IMR-90 (cell line): ENCODE results near the gene SDHA.
"Not testable (repeated sequence)": the region's sequence is repeated elsewhere in the genome, so short reads cannot be mapped to it uniquely, and the experiment has no call there.

Experiments used
- BHLHE40 ChIP-seq: fragments of 150-350 bp; IDR thresholded peaks from 2 replicates; pipeline ENCODE4 v1.6.1; 2016; ENCODE audit warnings: mild to moderate bottlenecking, low read depth, low read length
- CEBPB ChIP-seq: IDR thresholded peaks from 2 replicates; pipeline ENCODE4 v1.6.1; 2012; ENCODE audit warnings: low read depth, low read length, improper control_type of control experiment
- MAFK ChIP-seq: IDR thresholded peaks from 2 replicates; pipeline ENCODE4 v1.6.1; 2012; ENCODE audit warnings: low read depth, low read length, improper control_type of control experiment
- MXI1 ChIP-seq: IDR thresholded peaks from 2 replicates; pipeline ENCODE4 v1.6.1; 2012; ENCODE audit warnings: low read depth, mild to moderate bottlenecking, low read length, moderate library complexity, borderline replicate concordance
- POLR2A ChIP-seq: IDR thresholded peaks from 2 replicates; pipeline ENCODE4 v1.6.1; 2012; ENCODE audit warnings: mild to moderate bottlenecking, low read depth, low read length
- RAD21 ChIP-seq: IDR thresholded peaks from 2 replicates; pipeline ENCODE4 v1.6.1; 2012; ENCODE audit warnings: low read length, improper control_type of control experiment
- RCOR1 ChIP-seq: IDR thresholded peaks from 2 replicates; pipeline ENCODE4 v1.6.1; 2012; ENCODE audit warnings: mild to moderate bottlenecking, low read length, improper control_type of control experiment; ENCODE audit not compliant: insufficient replicate concordance
- SMC3 ChIP-seq: fragments of 150-350 bp; IDR thresholded peaks from 2 replicates; pipeline ENCODE4 v1.6.1; 2016; ENCODE audit warnings: low read depth, mild to moderate bottlenecking, antibody characterized with exemption, low read length, moderate library complexity
- TF ChIP-seq, protein P1 (sequence below): conservative IDR thresholded peaks from 2 replicates; pipeline ENCODE4 v1.5.1; 2012; ENCODE audit warnings: mild to moderate bottlenecking, low read depth, low read length, improper control_type of control experiment
- TF ChIP-seq, protein P2 (sequence below): fragments of 150-350 bp; IDR thresholded peaks from 2 replicates; pipeline ENCODE4 v1.6.1; 2017; ENCODE audit warnings: mild to moderate bottlenecking, antibody characterized with exemption, low read length, low read depth

DNA sequence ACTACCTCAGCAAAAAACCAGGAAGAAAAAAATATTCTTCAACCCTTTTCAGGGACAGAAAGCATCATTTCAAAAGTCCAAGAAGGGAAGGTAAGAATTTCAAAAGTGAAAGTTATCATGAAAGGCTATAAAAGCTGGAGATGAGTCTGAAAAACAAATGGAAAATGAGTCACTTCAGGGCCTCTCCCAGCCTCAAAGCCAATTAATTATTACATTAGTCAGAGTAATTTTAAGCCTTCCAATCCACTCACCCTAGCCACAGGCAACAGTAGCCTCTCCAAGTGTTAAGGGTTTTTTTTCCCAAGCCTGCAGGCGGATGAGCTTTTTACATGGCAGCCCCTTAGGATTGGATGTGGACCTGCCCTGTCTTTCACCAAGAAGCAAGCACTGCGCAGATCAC lies 2.9 kb upstream of the SDHA start:
- TF ChIP-seq SMC3, RCOR1, POLR2A, BHLHE40, MXI1, CEBPB, RAD21, MAFK: not testable (repeated sequence)
- TF ChIP-seq, protein P1, sequence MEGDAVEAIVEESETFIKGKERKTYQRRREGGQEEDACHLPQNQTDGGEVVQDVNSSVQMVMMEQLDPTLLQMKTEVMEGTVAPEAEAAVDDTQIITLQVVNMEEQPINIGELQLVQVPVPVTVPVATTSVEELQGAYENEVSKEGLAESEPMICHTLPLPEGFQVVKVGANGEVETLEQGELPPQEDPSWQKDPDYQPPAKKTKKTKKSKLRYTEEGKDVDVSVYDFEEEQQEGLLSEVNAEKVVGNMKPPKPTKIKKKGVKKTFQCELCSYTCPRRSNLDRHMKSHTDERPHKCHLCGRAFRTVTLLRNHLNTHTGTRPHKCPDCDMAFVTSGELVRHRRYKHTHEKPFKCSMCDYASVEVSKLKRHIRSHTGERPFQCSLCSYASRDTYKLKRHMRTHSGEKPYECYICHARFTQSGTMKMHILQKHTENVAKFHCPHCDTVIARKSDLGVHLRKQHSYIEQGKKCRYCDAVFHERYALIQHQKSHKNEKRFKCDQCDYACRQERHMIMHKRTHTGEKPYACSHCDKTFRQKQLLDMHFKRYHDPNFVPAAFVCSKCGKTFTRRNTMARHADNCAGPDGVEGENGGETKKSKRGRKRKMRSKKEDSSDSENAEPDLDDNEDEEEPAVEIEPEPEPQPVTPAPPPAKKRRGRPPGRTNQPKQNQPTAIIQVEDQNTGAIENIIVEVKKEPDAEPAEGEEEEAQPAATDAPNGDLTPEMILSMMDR, result not testable (repeated sequence)
- TF ChIP-seq, protein P2, sequence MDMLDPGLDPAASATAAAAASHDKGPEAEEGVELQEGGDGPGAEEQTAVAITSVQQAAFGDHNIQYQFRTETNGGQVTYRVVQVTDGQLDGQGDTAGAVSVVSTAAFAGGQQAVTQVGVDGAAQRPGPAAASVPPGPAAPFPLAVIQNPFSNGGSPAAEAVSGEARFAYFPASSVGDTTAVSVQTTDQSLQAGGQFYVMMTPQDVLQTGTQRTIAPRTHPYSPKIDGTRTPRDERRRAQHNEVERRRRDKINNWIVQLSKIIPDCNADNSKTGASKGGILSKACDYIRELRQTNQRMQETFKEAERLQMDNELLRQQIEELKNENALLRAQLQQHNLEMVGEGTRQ, result not testable (repeated sequence)
